C4-2B (cell line): ENCODE data around the gene EPHA1.

Experiments
- ZFX ChIP-seq: fragments of 450-650 bp; IDR thresholded peaks from 2 replicates; pipeline ENCODE4 v1.6.1; 2017
- TF ChIP-seq, protein P1 (sequence below): fragments of 450-650 bp; conservative IDR thresholded peaks from 2 replicates; pipeline ENCODE4 v1.5.1; 2017; ENCODE audit warnings: mild to moderate bottlenecking

- TF ChIP-seq, protein P1, sequence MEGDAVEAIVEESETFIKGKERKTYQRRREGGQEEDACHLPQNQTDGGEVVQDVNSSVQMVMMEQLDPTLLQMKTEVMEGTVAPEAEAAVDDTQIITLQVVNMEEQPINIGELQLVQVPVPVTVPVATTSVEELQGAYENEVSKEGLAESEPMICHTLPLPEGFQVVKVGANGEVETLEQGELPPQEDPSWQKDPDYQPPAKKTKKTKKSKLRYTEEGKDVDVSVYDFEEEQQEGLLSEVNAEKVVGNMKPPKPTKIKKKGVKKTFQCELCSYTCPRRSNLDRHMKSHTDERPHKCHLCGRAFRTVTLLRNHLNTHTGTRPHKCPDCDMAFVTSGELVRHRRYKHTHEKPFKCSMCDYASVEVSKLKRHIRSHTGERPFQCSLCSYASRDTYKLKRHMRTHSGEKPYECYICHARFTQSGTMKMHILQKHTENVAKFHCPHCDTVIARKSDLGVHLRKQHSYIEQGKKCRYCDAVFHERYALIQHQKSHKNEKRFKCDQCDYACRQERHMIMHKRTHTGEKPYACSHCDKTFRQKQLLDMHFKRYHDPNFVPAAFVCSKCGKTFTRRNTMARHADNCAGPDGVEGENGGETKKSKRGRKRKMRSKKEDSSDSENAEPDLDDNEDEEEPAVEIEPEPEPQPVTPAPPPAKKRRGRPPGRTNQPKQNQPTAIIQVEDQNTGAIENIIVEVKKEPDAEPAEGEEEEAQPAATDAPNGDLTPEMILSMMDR = no peak
- no peak for TF ChIP-seq ZFX
Measured at GRCh38 chr7:143382791-143383641, 25.6 kb downstream of the EPHA1 start.
